Chondrocyte (in vitro differentiated cells): Measurements from ENCODE around the gene BHLHE40. TPM values are rescaled to one million over a fixed set of nuclear protein-coding genes. Genes with fewer than 3 reads are reported as not detected.
A peak's percentile ranks its signal among the peaks of the same experiment; 100 is the strongest.

Source experiments
- DNase-seq: peaks from one replicate; pipeline ENCODE4 v3.0.0; 2021; ENCODE audit warnings: mixed read lengths, low spot score
- H3K27ac Mint-ChIP-seq: one replicate; pipeline ENCODE4 v1.8.0; 2021; ENCODE audit warnings: mild to moderate bottlenecking, moderate library complexity, mixed read lengths; ENCODE audit not compliant: unreplicated experiment
- H3K27me3 Mint-ChIP-seq: 2 replicates; pipeline ENCODE4 v1.8.0; 2021; ENCODE audit warnings: low read depth, mixed read lengths
- H3K36me3 Mint-ChIP-seq: 2 replicates; pipeline ENCODE4 v1.8.0; 2021; ENCODE audit warnings: low read depth, mixed read lengths
- H3K4me1 Mint-ChIP-seq: 2 replicates; pipeline ENCODE4 v1.8.0; 2021; ENCODE audit warnings: low read depth, mild to moderate bottlenecking, mixed read lengths
- H3K4me3 Mint-ChIP-seq: one replicate; pipeline ENCODE4 v1.8.0; 2021; ENCODE audit warnings: mild to moderate bottlenecking, moderate library complexity, mixed read lengths; ENCODE audit not compliant: unreplicated experiment
- H3K9me3 Mint-ChIP-seq: 2 replicates; pipeline ENCODE4 v1.8.0; 2021; ENCODE audit warnings: low read depth, mixed read lengths
- total RNA-seq: library from RNA; stranded (reverse); gene quantifications from 3 replicates; pipeline ENCODE4 v1.2.1, GENCODE V29; 2021
- TF ChIP-seq, protein P1 (sequence below): fragments of 200-600 bp; sonication (generic); IDR thresholded peaks from 2 replicates; pipeline ENCODE4 v1.5.0; 2021; ENCODE audit warnings: antibody characterized with exemption, mild to moderate bottlenecking, moderate library complexity

Gene BHLHE40
- total RNA-seq, 1 donor from 2014 or later = 66.4 TPM

DNA sequence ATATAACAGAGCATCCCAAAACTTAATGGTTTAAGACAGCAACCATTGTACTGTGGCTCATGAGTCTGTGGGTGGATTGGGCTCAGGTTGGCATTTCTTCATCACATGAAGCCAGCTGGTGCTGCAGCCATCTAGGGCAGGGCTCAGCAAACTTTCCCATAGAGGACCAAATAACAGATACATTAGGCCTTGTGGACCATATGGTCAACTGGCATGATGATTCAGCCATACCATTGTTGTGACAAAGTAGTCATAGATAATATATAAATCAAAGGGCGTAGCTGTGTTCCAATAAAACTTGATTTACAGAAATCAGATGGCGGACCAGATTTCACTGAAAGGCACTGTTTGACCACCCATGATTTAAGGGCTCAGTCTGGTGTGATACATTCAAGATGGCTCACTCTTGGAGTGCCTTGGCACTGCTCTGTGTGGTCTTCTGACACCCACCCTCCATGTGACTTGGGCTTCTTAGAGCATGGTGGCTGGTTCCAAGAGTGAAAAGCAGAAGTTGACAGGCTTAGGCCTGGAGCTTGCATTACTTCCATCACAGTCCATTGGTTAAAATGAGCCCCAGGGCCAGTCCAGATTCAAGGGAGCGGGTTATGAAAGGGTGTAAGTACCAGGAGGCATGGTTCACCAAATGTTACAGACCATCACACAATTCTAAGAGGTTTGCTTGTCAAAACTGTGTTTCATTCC is 40.8 kb upstream of the BHLHE40 start:
- DNase-seq = no peak
- no peak overlapping the region for H3K4me3 Mint-ChIP-seq
- H3K27ac Mint-ChIP-seq = no peak overlapping the region
- H3K4me1 Mint-ChIP-seq = peaks cover 4% of the 10 kb centered on the region
- TF ChIP-seq, protein P1, sequence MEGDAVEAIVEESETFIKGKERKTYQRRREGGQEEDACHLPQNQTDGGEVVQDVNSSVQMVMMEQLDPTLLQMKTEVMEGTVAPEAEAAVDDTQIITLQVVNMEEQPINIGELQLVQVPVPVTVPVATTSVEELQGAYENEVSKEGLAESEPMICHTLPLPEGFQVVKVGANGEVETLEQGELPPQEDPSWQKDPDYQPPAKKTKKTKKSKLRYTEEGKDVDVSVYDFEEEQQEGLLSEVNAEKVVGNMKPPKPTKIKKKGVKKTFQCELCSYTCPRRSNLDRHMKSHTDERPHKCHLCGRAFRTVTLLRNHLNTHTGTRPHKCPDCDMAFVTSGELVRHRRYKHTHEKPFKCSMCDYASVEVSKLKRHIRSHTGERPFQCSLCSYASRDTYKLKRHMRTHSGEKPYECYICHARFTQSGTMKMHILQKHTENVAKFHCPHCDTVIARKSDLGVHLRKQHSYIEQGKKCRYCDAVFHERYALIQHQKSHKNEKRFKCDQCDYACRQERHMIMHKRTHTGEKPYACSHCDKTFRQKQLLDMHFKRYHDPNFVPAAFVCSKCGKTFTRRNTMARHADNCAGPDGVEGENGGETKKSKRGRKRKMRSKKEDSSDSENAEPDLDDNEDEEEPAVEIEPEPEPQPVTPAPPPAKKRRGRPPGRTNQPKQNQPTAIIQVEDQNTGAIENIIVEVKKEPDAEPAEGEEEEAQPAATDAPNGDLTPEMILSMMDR = no peak
- no peaks in the 10 kb centered on the region for H3K27me3 Mint-ChIP-seq
- no peaks in the 10 kb centered on the region for H3K36me3 Mint-ChIP-seq
- peaks cover 3% of the 10 kb centered on the region for H3K9me3 Mint-ChIP-seq

DNA sequence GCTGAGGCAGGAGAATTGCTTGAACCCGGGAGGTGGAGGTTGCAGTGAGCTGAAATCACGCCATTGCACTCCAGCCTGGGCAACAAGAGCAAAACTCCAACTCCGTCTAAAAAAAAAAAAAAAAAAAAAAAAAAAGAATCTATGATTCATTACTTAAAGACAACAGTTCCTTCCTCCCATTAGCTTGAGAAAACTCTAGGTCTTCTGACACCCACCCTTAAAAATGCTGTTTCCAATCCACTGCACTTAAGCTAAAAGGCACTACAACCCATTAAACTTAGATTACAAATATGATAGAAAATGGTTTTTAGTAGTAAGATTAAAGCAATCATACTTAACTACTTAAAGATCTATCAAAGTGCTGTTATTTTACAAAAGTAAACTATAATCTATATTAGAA is 40.0 kb upstream of the BHLHE40 start:
- no peak for DNase-seq
- H3K4me1 Mint-ChIP-seq = peaks cover 4% of the 10 kb centered on the region
- TF ChIP-seq, protein P1 = no peak
- no peaks in the 10 kb centered on the region for H3K27me3 Mint-ChIP-seq
- H3K9me3 Mint-ChIP-seq = peaks cover 8% of the 10 kb centered on the region
- no peaks in the 10 kb centered on the region for H3K36me3 Mint-ChIP-seq
- H3K27ac Mint-ChIP-seq = no peak overlapping the region
- H3K4me3 Mint-ChIP-seq = no peak overlapping the region

DNA sequence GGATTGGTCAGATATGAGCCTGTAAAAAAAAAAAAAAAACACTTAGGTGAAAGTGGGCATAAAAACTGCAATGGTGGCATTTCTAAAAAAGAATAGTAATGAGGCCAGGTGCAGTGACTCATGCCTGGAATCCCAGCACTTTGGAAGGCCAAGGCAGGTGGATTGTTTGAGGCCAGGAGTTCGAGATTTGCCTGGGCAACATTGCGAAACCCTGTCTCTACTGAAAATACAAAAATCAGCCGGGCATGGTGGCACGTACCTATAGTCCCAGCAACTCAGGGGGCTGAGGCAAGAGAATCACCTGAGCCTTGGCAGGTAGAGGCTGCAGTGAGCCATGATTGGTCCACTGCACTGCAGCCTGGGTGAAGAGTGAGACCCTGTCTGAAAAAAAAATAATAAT is 38.3 kb upstream of the BHLHE40 start:
- H3K36me3 Mint-ChIP-seq = no peaks in the 10 kb centered on the region
- no peak overlapping the region for H3K27ac Mint-ChIP-seq
- H3K4me1 Mint-ChIP-seq = peaks cover 4% of the 10 kb centered on the region
- no peak for DNase-seq
- TF ChIP-seq, protein P1 = no peak
- no peak overlapping the region for H3K4me3 Mint-ChIP-seq
- H3K9me3 Mint-ChIP-seq = peaks cover 11% of the 10 kb centered on the region
- no peaks in the 10 kb centered on the region for H3K27me3 Mint-ChIP-seq

DNA sequence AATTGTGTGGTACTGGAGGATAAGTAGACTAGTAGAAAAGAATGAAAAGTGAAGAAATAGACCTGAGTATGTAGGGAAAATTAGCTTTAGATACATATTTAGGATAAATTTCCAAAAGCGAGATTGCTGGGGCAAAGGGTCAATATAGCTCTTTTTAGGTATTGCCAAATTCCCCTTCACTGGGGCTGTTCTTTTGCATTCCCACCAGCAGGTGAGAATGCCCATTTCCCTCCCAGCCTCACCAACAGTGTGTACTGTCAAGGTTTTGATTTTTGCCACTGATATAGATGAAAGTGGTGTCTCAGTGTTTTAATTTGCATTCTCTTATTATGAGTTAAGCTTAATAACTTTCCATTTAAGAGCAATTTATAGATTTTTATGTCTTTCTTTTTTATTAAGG is 35.7 kb upstream of the BHLHE40 start:
- Mint-ChIP-seq H3K36me3 (no peaks in the 10 kb centered on the region), H3K4me3 (no peak overlapping the region), H3K27ac (no peak overlapping the region)

DNA sequence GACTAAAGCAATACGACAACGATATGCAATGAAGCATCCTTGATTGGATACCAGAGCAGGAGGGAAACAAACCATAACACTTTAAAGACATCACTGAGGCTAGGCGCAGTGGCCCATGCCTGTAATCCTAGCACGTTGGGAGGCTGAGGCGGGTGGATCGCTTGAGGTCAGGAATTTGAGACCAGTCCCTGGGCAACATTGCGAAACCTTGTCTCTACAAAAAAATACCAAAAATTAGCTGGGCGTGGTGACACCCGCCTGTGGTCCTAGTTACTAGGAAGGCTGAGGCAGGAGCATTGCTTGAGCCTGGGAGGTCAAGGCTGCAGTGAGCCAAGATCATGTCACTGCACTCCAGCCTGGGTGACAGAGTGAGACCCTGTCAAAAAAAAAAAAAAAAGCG is 33.9 kb upstream of the BHLHE40 start:
- no peak overlapping the region for H3K27ac Mint-ChIP-seq
- peaks cover 11% of the 10 kb centered on the region for H3K9me3 Mint-ChIP-seq
- peaks cover 22% of the 10 kb centered on the region for H3K4me1 Mint-ChIP-seq
- H3K4me3 Mint-ChIP-seq = no peak overlapping the region
- no peaks in the 10 kb centered on the region for H3K27me3 Mint-ChIP-seq
- TF ChIP-seq, protein P1 = no peak
- no peak for DNase-seq
- H3K36me3 Mint-ChIP-seq = no peaks in the 10 kb centered on the region

More for the DNA sequence above, 35.7 kb upstream of the BHLHE40 start:
- TF ChIP-seq, protein P1 = peak; percentile 58
- peaks cover 11% of the 10 kb centered on the region for H3K9me3 Mint-ChIP-seq
- DNase-seq = no peak
- H3K4me1 Mint-ChIP-seq = peaks cover 7% of the 10 kb centered on the region
- H3K27me3 Mint-ChIP-seq = no peaks in the 10 kb centered on the region
